Measurements from ENCODE around the gene SIL1. TPM values are rescaled to one million over a fixed set of nuclear protein-coding genes. Genes with fewer than 3 reads are reported as not detected.
"Not testable (repeated sequence)": the region's sequence is repeated elsewhere in the genome, so short reads cannot be mapped to it uniquely, and the experiment has no call there.

SIL1 gene
- total RNA-seq, 2 experiments from 2014 or later = 26.3 to 27.2 TPM

DNA sequence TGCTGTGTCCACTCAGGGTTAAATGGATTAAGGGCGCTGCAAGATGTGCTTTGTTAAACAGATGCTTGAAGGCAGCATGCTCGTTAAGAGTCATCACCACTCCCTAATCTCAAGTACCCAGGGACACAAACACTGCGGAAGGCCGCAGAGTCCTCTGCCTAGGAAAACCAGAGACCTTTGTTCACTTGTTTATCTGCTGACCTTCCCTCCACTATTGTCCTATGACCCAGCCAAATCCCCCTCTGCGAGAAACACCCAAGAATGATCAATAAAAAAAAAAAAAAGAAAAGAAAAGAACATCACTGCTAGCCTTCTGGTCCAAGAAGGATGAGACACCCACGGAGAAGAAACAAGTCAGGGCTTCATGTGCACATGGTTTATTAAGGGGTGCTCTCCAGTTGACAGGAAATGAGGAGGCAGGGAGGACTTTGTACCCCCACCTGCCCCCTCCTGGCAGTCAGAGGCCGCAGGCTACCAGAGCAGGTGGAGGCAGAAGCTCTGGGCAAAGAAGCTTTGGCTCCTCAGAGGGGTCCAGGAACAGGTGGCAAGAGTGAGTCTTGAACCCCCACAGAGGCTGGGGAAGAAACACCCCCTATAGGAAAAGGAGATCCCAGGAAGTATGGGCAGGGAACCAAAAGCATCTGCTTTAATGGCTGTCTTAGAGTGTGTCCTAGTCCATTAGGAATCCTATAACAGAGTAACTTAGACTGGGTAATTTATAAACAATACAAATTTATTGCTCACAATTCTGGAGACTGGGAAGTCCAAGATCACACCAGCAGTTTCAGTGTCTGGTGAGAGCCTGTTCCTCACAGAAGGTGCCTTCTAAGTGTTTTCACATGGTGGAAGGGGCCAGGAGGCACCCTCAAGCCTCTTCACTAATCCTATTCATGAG is 140.9 kb downstream of the SIL1 start:
- POLR2A ChIA-PET, CTCF ChIA-PET: not testable (repeated sequence)

DNA sequence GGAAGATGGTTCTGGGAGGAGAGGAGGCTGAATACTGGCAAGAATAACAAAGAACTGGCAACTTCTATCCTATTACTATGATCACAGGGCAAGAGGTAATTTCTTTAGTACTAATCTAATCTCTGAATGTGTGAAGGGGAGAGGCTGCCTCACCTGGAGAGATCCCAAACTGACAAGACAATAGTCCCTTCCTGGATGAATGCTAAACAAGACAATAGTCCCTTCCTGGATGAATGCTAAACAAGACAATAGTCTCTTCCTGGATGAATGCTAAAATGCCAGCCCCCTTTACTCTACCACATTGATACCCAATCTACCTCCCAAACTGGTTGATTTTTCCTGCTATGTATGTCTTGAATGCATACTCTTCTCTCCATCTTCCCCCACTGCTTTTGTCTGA is 145.2 kb downstream of the SIL1 start:
- CTCF ChIA-PET = no interaction called here
- POLR2A ChIA-PET = no interaction called here

DNA sequence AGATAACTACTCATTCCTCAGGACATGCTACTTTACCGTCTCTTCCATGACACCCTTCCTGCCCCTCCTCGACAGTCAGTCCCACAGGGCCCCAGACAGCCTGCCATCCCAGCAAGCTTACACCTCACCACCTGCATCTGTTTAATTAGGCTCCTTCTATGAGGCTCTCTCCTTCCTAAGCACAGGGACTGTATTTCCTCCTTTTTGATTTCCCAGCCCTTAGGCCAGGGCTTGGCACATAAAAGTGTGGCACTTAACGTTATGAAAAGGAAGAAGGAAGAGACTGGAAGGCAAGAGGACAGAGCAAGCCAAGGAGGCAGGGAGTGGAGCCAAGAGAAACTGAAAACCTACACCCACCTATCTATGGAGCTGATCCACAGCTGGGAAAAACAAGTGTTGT is 146.8 kb downstream of the SIL1 start:
- ChIA-PET POLR2A (no interaction called here), CTCF (no interaction called here)

DNA sequence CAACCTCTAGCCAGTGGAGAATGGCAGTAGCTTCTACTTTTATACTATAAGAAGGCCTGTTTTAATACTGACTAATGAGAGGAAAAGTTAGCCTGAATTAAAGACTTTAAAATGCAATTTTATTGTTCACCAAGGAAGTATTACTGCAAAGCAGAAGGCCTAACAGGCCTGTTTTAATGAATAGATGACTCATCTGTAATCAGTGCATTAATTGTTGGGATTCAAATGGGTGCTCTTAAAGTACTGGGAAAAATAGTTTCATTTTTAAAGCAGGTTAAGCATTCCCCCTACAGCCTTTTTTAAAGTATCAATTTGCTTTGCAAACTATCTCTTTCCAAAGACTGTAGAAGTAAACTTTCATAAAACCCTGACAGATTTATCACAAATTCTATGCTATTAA is 147.7 kb downstream of the SIL1 start:
- ChIA-PET CTCF (no interaction called here), POLR2A (no interaction called here)

DNA sequence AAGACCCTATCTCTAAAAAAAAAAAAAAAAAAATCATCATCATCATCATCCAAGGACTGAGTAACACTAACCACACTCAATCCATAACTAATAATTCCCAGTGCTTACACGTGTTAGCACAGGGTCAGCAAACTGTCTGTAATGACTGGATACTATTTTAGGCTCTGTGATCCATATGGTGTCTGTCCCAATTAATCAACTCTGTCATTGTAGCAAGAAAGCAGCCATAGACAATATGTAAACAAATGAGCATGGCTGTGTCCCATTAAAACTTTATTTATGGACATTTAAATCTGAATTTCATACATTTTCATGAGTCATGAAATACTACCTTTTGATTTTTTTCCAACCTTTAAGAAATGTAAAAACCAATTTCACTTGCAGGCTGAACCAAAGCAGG is 148.4 kb downstream of the SIL1 start:
- ChIA-PET CTCF (no interaction called here), POLR2A (no interaction called here)

DNA sequence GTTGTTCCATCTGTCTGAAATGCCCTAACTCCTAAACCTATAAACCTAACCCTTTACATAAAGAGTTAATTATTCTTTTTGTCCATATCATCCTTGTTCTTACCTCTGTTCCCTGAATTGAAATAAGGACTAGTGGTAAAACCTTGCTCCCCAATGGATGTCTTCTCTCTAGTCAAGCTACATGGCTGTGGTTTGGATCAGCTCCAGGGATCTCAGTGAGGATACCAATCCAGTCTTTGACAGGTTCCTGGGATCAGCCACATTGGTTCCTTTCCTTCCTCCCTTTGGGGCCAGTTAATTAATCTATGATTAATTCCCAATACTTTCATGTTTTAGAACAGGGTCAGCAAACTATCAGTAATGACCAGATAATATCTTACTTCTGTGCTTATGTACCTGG is 151.6 kb downstream of the SIL1 start:
- CTCF ChIA-PET = no interaction called here
- POLR2A ChIA-PET = no interaction called here

DNA sequence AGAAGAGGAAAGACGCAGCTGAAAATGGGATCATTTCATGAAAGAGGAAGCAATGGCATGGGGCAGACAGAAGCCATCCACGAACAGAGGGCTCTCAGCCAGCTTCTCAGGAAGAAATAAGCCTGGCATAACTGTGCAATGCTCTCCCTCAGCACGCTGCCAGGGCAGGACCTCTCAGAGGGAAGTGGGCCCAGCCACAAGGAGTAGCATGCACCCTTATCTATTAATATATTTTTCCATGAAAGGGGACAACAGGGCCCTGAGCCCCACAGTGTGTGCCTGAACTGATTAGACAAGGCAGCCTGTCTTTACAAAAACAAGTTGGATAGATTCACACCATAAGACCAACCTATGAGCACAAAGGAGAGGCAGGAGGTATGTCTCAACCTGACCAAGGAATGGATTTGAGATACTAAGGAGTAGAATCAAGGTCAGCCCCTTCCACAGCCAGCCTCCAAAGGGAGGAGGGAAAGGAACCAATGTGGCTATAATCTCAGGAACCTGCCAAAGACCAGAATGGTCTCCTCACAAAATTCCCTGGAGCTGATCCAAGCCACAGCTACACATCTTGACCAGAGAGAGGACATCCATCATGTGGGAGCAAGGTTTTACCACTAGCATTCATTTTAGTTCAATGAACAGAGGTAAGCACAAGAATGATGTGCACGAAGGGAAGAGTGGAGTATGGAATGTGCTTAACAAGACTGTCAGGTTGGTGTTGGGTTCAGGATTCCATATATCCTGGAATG is 154.8 kb downstream of the SIL1 start:
- ChIA-PET POLR2A (no interaction called here), CTCF (no interaction called here)

DNA sequence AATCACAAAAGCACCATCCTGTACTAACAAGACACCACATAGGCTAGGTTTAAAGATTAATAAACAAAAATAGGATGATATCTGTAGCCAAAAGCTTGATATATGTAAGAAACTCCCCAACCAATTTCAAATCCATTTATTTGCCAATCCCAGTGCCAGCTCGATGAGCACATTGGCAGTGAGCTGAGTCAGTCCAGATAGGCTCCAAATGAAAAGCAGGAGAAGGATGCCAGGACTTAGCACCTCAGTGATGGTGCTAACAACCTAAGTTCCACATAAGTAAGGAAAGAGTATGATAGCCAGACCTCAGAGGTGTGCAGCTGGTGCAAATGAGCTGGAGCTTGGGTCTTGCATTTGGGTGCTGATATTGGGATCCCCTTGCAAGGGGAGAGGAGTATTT is 158.1 kb downstream of the SIL1 start:
- CTCF ChIA-PET = interaction anchor here (0.7 kb wide), 1 partner anchor 120 kb away, joined by 4 read pairs; no protein-coding TSS in a partner anchor

DNA sequence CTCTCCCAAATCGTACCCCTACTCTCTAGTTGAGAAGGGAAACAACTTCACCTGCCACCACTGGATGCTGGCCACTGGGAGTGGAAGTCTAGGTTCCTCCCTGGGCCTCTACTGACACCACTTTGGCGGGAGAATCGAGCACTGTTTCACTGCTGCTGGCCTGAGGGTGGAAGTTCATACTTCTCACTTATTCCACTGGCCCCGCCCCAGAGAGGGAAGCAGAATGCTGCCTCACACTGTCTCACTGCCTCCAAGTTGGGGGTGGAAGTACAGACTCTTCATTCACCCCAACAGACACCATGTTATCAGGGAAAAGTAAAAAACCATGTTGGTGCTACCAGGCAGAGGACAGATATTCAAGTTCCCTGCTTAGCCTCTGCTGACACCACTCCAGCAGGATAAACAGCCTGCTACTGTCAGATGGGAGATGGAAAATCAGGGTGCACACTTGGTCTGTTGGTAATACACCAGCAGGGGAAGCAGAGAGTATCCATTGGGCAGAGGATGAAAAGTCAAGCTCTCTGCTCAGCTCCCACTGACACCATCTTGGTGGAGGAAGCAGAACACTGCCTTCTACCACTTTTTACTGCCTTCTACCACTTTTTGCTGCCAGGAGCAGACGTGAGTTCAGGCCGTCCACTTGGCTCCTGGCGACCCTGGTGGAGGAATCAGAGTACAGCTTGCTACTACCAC is 159.4 kb downstream of the SIL1 start:
- CTCF ChIA-PET = no interaction called here
- POLR2A ChIA-PET = no interaction called here

More for the DNA sequence above, 158.1 kb downstream of the SIL1 start:
- POLR2A ChIA-PET = no interaction called here

DNA sequence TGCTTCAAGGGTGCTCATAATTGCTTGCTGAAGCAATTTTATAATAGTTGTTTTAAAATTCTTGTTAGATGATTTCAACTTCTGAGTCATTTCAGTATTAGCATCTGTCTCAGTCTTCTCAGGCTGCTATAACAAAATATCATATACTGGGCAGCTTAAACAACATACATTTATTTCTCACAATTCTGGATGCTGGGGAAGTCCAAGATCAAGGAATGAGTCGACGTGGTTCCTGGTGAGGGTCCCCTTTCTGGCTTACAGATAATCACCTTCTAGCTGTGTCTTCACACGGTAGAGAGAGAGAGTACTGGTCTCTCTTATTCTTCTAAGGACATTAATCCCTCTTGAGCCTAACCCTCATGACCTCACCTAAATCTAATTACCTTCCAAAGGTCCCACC is 160.4 kb downstream of the SIL1 start:
- CTCF ChIA-PET = no interaction called here
- POLR2A ChIA-PET = no interaction called here

DNA sequence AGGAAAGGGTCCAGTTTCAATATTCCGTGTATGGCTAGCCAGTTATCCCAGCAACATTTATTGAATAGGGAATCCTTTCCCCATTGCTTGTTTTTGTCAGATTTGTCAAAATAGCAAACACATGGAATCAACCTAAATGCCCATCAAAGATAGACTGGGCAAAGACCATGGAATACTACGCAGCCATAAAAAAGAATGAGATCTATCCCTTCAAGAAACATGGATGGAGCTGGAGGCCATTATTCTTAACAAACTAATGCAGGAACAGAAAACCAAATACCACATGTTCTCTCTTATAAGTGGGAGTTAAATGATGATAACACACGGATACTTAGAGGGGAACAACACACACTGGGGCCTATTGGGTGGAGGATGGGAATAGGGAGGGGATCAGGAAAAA is 161.8 kb downstream of the SIL1 start:
- CTCF ChIA-PET = interaction anchor here (1.1 kb wide), 1 partner anchor 11 kb away, joined by 3 read pairs; no protein-coding TSS in a partner anchor
- POLR2A ChIA-PET = not testable (repeated sequence)

DNA sequence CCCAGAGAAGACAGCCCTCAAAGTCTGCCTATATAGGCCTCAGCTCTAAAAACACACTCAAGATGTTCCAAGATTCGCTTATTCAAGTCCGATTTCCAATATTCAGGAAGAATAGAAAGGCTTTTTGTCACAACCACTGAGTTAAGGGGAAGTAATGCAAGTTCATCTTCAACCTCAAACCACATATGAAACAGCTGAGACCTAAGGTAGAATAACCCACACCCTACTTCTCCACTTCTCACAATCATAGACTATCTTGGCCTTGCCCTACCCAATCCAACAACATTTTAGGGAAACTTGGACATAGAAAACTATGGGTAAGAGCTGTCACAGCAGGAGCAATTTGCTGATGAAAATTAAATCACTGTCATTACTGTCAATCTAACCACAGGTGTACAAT is 171.0 kb downstream of the SIL1 start:
- ChIA-PET POLR2A (no interaction called here), CTCF (interaction anchor here (0.6 kb wide), 1 partner anchor 215 kb away, joined by 4 read pairs; no protein-coding TSS in a partner anchor)

DNA sequence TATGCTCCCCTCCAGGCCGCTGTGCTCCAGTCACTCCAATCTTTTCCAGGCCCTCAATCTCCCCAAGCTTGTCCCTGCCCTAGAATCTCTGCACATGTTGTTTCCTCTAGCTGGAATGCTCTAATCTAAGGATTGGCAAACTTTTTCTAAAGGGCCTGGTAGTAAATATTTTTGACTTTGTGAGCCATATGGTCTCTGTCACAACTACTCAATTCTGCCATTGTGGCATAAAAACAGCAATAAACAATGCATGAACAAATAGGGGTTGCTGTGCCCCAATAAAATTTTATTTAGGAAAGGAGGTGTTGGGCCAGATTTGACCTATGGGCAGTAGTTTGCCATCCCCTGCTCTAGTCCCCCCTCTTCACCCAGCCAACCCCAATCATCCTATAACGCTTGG is 172.5 kb downstream of the SIL1 start:
- POLR2A ChIA-PET = no interaction called here
- CTCF ChIA-PET = interaction anchor here (1.5 kb wide), 1 partner anchor 10 kb away, joined by 3 read pairs; no protein-coding TSS in a partner anchor

DNA sequence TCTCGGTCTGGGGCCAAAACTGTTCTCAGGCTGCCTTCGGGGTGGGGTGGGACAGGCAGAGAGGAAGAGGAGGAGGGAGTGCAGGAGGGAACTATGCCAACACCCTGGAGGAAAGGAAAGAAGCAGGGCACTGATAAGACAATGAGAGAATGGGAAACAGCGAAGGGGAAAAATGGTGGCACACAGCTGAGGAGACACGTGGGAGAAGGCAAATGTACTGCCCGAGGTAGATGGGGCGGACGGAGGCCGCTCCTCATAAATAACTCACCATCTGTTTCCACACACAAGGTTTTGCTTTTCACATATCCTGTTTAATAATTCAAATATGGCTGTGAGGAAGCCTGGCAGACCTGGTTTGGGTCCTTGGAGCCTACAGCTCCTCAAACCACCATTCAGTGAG is 174.9 kb downstream of the SIL1 start:
- POLR2A ChIA-PET = no interaction called here
- CTCF ChIA-PET = no interaction called here

DNA sequence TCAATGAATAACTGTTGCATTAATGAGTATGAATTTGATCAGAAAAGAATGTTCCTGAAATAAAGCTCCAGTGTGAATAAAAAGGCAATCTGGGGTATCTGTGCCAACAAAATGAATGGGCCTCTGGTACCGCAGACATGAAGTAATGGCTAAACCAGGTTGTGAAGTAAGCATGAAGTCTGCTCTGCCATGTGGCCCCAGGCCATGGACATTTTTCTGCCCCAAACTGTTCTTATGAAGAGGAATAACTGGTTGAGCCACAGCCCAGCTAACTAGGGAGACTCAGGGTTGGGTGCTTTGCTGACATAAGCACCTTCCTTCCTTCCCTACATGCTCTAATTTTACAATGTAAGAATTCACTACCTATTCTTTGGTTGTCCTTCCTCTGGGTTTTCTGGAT is 175.6 kb downstream of the SIL1 start:
- ChIA-PET POLR2A (no interaction called here), CTCF (no interaction called here)

DNA sequence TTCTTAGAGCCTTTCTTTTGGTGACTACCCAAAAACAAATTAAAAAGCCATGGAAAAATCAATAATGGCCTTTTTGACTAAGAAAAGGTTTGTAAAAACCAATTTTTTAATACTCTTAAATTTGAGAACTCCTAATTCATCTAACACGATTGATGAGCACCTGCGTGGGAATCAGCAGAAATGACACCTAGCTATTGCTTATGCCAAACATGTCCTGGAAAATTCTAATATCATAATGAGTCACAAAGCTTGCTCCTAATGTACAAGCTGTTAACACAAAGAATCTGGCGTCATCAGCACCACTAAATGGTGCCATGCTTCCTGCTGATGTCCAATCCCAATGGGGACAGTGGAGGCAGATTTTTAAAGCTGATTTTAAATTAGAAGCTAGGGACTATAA is 176.8 kb downstream of the SIL1 start:
- ChIA-PET POLR2A (no interaction called here), CTCF (interaction anchor here (0.6 kb wide), 1 partner anchor 122 kb away, joined by 3 read pairs; no protein-coding TSS in a partner anchor)

DNA sequence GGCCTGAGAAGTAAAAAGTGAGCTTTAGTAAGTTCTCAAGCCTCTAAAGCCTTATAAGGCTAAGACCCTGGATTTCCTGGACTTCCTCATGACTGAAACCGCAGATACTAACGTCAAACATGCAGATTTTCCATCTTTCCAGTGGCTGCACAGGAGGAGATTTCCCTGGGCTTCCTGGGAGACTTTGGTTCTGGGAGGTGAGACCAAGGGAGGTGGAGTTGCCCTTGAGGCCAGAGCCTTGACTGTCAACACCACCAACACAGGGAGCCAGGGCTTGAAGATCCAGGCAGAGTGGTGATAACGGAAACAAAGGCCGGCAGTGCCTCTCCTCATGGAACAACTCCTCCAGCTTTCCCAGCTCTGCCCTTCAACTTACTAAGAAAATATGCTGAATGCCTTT is 178.3 kb downstream of the SIL1 start:
- POLR2A ChIA-PET = no interaction called here
- CTCF ChIA-PET = no interaction called here

DNA sequence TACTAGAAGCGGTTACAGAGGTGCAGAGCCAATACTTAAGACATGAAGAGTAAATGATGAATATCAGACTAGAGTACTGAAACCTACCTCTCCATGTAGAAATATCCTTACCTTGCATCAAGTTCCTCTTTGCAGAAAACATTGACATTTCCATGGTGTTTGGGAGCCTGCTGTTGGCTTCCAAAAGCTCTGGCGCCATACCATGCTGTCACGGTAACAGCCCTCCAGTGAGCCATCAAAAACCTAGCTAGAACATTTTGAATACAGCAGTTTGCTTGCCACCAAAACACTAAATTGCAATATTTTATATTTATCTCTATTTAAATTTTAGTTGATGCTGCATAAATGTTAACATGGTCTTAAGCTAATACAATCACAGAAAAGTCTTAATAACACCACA is 179.0 kb downstream of the SIL1 start:
- POLR2A ChIA-PET = no interaction called here

DNA sequence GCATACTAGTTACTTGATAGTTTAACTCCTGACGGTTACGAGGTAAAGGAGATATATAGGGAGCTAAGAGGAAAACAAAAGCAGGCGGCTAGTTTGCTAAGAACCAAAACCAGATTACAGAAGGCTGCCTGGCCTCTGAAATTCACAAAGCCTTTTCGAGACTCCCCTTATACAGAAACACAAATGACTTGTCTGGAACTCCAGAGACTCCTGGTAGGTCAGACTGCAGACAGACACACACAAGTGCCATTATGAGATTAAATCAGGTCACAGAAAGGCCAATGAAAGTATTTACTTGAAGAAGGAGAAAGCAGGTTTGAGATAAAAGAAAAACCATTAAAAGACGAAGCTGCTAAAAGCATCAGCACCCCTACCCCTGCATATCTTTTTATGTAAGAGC is 180.5 kb downstream of the SIL1 start:
- CTCF ChIA-PET = no interaction called here
- POLR2A ChIA-PET = no interaction called here

More for the DNA sequence above, 179.0 kb downstream of the SIL1 start:
- CTCF ChIA-PET = no interaction called here

DNA sequence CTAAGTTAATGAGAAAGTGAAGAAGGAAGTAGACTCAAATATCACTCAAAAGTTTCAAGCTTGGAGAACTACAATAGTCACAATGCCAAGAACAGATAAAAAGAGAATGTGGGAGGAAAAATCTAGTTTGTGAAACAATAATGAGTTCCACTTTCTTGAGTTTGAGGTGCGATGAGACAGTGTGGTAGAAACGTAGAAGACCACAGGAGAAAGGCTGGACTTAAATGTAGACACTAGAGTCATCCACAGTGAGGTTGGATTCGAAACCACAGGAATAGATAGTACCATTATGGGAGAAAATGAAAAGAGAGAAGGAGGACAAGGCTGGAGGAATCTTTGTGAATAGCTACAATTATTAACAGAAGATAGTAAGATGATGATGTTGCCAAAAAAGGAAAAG is 182.0 kb downstream of the SIL1 start:
- ChIA-PET POLR2A (no interaction called here), CTCF (no interaction called here)

DNA sequence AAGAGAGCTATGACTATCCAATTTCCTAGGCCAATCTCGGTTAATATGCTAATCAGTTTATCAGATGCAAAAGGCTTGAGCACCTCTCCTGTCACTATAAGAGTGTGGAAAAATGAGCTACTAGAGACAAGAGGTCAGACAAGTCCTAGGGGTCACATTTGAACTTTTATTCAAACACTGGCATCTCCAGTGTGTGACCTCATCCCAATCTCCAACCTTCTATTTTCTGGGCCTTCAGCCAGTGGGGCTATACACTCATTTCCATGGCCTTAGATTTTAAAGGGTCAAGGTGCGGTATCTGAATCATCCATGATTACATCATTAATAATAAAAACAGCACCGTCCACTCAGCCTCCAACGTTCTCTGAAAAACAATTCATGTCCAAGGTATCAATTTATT is 183.4 kb downstream of the SIL1 start:
- POLR2A ChIA-PET = no interaction called here
- CTCF ChIA-PET = no interaction called here

Measured in activated CD8-positive, alpha-beta memory T cell treated with anti-CD3 and anti-CD28 coated beads for 36 hours (primary cell).